GM12878 (cell line): Measurements from ENCODE around the gene CA5A. TPM values are rescaled to one million over a fixed set of nuclear protein-coding genes. Genes with fewer than 3 reads are reported as not detected.
A peak's percentile ranks its signal among the peaks of the same experiment; 100 is the strongest.

Experiments
- ATAC-seq: fragments of 200-7000 bp; cut with Tn5 transposase; 3 replicates; pipeline ENCODE4 v1.9.1; 2020; ENCODE audit warnings: mild to moderate bottlenecking, moderate library complexity
- BruUV-seq: library from RNA; stranded (reverse); fragments of 400-500 nt; replicated peaks from 2 replicates; lab custom pipeline; 2021; lab: Mats Ljungman, UMichigan
- CTCF ChIA-PET: fragments of 300-600 bp; sonication (Branson Sonifier 250); formaldehyde crosslinking; extraction: SDS; loops from one replicate; lab custom pipeline; 2021; ENCODE audit warnings: inconsistent platforms; lab: Yijun Ruan, JAX
- POLR2A ChIA-PET: fragments of 350-600 bp; formaldehyde crosslinking; extraction: SDS; loops from one replicate; lab custom pipeline; 2021; ENCODE audit warnings: inconsistent platforms; lab: Charles Lee
- RAD21 ChIA-PET: fragments of 300-600 bp; sonication (Branson Sonifier 250); formaldehyde crosslinking; loops from one replicate; lab custom pipeline; 2023; ENCODE audit warnings: antibody characterized with exemption; ENCODE audit not compliant: unreplicated experiment; lab: Charles Lee
- SMC1A ChIA-PET: fragments of 300-600 bp; sonication (Branson Sonifier 250); formaldehyde crosslinking; loops from one replicate; lab custom pipeline; 2023; ENCODE audit not compliant: unreplicated experiment, uncharacterized antibody; lab: Charles Lee
- DNase-seq: peaks from one replicate; pipeline ENCODE4 v3.0.0-alpha.2; 2011; ENCODE audit warnings: low read depth, low spot score
- FAIRE-seq: peaks from 3 replicates; lab custom pipeline; 2011; peaks lifted over from hg19 to GRCh38; lab: Jason Lieb, UNC
- H2AFZ ChIP-seq: 2 replicates; pipeline ENCODE4 v1.6.0; 2011; ENCODE audit warnings: low read depth, low read length, control low read depth; ENCODE audit not compliant: control insufficient read depth
- H3K27ac ChIP-seq: 2 replicates; pipeline ENCODE4 v1.5.1; 2011; ENCODE audit warnings: control low read depth; ENCODE audit not compliant: control insufficient read depth, insufficient read depth
- H3K27me3 ChIP-seq, 2 experiments: replicated peaks in 1 of 2; 2 replicates each; pipeline versions ENCODE4 v1.6.0 to v1.6.1; 2011; ENCODE audit warnings: low read length in 1 of 2; ENCODE audit not compliant: control insufficient read depth in 2 of 2, insufficient read depth in 2 of 2
- H3K36me3 ChIP-seq, 2 experiments: 2 replicates each; pipeline ENCODE4 v1.5.1; 2011; ENCODE audit warnings: low read length in 1 of 2; ENCODE audit not compliant: control insufficient read depth in 2 of 2, insufficient read depth in 2 of 2
- H3K4me1 ChIP-seq: 2 replicates; pipeline ENCODE4 v1.6.1; 2011; ENCODE audit warnings: mild to moderate bottlenecking, low read length, moderate library complexity, mixed read lengths; ENCODE audit not compliant: control insufficient read depth, insufficient read depth
- H3K4me2 ChIP-seq: 2 replicates; pipeline ENCODE4 v1.6.0; 2011; ENCODE audit warnings: control low read depth; ENCODE audit not compliant: control insufficient read depth, insufficient read depth
- H3K4me3 ChIP-seq: fragments of 200-600 bp; sonication (generic); 2 replicates; pipeline ENCODE4 v1.5.1; 2016
- H3K79me2 ChIP-seq: 2 replicates; pipeline ENCODE4 v1.6.0; 2011; ENCODE audit warnings: low read length; ENCODE audit not compliant: control insufficient read depth, insufficient read depth
- H3K9ac ChIP-seq: 2 replicates; pipeline ENCODE4 v1.8.0; 2011; ENCODE audit warnings: low read length, control low read depth, mixed read lengths; ENCODE audit not compliant: control insufficient read depth, insufficient read depth
- H3K9me3 ChIP-seq: replicated peaks from 3 replicates; pipeline ENCODE4 v1.5.1; 2011; ENCODE audit warnings: mild to moderate bottlenecking, low read length; ENCODE audit not compliant: control insufficient read depth, insufficient read depth
- H4K20me1 ChIP-seq: 2 replicates; pipeline ENCODE4 v1.6.0; 2011; ENCODE audit not compliant: control insufficient read depth, insufficient read depth
- BACH1 ChIP-seq: fragments of 450-650 bp; IDR thresholded peaks from 2 replicates; pipeline ENCODE4 v1.6.1; 2017; ENCODE audit warnings: mild to moderate bottlenecking, borderline replicate concordance
- CHD2 ChIP-seq: IDR thresholded peaks from 2 replicates; pipeline ENCODE4 v1.6.1; 2011; ENCODE audit warnings: low read depth, low read length, improper control_type of control experiment, borderline replicate concordance
- CREM ChIP-seq: IDR thresholded peaks from 2 replicates; pipeline ENCODE4 v1.6.1; 2014; ENCODE audit warnings: antibody characterized with exemption, low read depth
- POLR2A ChIP-seq: IDR thresholded peaks from 2 replicates; pipeline ENCODE4 v1.6.1; 2011; ENCODE audit warnings: low read depth, mild to moderate bottlenecking, low read length
- POLR2AphosphoS2 ChIP-seq: IDR thresholded peaks from 2 replicates; pipeline ENCODE4 v1.6.1; 2011; ENCODE audit warnings: low read depth, mild to moderate bottlenecking, low read length, improper control_type of control experiment, moderate library complexity
- SMAD1 ChIP-seq: fragments of 450-650 bp; IDR thresholded peaks from 2 replicates; pipeline ENCODE4 v1.6.1; 2018; ENCODE audit warnings: mild to moderate bottlenecking, low read depth; ENCODE audit not compliant: partially characterized antibody
- SP1 ChIP-seq: IDR thresholded peaks from one replicate; pipeline ENCODE4 v1.6.1; 2011; ENCODE audit warnings: low read depth, low read length
- TARDBP ChIP-seq: IDR thresholded peaks from 2 replicates; pipeline ENCODE4 v1.6.1; 2016; ENCODE audit warnings: borderline replicate concordance
- ZNF274 ChIP-seq: IDR thresholded peaks from one replicate; pipeline ENCODE4 v1.8.0; 2011; ENCODE audit not compliant: insufficient read length, insufficient read depth
- WGBS: methylation state at CpG from one replicate; pipeline ENCODE4 v1.1.6; 2016; ENCODE audit warnings: low lambda C conversion rate; ENCODE audit not compliant: insufficient replicate concordance, insufficient coverage; ENCODE audit errors: missing lambda C conversion rate; 5-methylcytosine and 5-hydroxymethylcytosine counted together
- in situ Hi-C: fragments of 300-500 bp; cut with MboI; formaldehyde crosslinking; loops from 9 replicates; pipeline ENCODE4 v1.14.3; 2018; ENCODE audit warnings: mixed read lengths
- intact Hi-C: fragments of 100-400 bp; cut with micrococcal nuclease; formaldehyde crosslinking; loops from one replicate; pipeline ENCODE4 v1.14.2; 2022; ENCODE audit not compliant: unreplicated experiment
- polyA plus RNA-seq, 11 experiments: library from polyadenylated mRNA; depleted of rRNA in 4 of 11; unstranded in 6 of 11; stranded (reverse) in 5 of 11; fragments of >200 nt; fragmentation: Nextera tagmentation in 4 of 11; fragmentation: Illumina TruSeq in 1 of 11; extraction: Ambion mirVana in 4 of 11; extraction: Trizol in 1 of 11; gene quantifications; 1 replicate in 1 of 11; 2 replicates in 10 of 11; pipeline versions ENCODE4 v1.2.1 to v1.2.3, GENCODE V29; 2011 to 2016; ENCODE audit warnings: inconsistent platforms in 2 of 11, missing spikeins in 2 of 11, low read depth in 1 of 11
- total RNA-seq, 4 experiments: library from RNA; depleted of rRNA in 3 of 4; stranded (reverse); fragments of >200 nt in 3 of 4; fragmentation: Illumina TruSeq in 1 of 4; extraction: Trizol in 1 of 4; gene quantifications; 2 replicates each; pipeline versions ENCODE4 v1.2.1 to v1.2.3, GENCODE V29; 2013 to 2021
- TF ChIP-seq, protein P1 (sequence below): fragments of 450-650 bp; IDR thresholded peaks from 2 replicates; pipeline ENCODE4 v1.6.1; 2016; ENCODE audit warnings: mild to moderate bottlenecking, moderate library complexity, borderline replicate concordance

CA5A gene
- total and polyA plus RNA-seq, 10 of the 15 experiments (the other 5 are each of a cell fraction or from before 2014, with no cell fraction given), result not detected

DNA sequence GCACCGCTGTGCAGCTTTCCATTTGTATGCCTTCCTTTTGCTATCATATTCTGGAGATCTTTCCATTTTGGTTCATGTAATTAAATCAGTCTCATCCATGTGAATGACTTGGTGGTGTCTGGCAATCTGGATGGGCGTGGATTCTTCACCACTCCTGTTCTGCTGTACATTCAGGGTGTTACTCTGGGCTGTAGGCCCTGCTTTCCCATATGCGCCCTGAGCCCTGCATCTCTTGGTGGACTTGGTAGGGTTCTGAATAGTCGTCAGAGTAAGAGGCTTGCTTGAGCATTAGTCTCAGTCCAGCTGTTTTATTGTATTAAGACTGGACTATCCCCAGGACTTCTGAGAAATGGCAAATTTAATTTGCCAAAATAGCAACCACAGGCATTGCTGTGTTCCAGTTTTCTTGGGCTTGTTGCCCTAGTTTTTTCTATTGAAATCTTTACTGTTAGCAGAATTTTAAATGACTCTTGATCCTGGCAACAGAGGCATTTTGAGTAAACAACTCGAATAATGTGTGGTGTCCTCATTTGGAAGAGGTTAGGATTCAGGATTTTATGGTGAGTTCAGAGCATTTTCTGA, 29.8 kb upstream of the CA5A start:
- Histone ChIP-seq H3K9ac (no peak overlapping the region), H3K36me3 (peaks cover 0 to under 1% of the 10 kb centered on the region in 2 experiments; a peak in 1 of 4 replicates), H3K79me2 (peaks cover 15% of the 10 kb centered on the region), H3K27me3 (no peaks in the 10 kb centered on the region), H3K9me3 (peaks cover 1% of the 10 kb centered on the region; the same call in 1 of the 3 replicates), H2AFZ (peak overlapping the region; percentile 54; the same call in 1 of the 2 replicates), H3K27ac (no peak overlapping the region), H3K4me2 (no peak overlapping the region), H4K20me1 (no peaks in the 10 kb centered on the region; the same call in 1 of the 2 replicates), H3K4me1 (peaks cover 5% of the 10 kb centered on the region; the same call in 1 of the 2 replicates), H3K4me3 (no peak overlapping the region)
- intact Hi-C loops, result no loop called here
- TF ChIP-seq CREM, result no peak
- TF ChIP-seq SP1, result no peak
- TF ChIP-seq CHD2, result no peak
- TF ChIP-seq, protein P1, sequence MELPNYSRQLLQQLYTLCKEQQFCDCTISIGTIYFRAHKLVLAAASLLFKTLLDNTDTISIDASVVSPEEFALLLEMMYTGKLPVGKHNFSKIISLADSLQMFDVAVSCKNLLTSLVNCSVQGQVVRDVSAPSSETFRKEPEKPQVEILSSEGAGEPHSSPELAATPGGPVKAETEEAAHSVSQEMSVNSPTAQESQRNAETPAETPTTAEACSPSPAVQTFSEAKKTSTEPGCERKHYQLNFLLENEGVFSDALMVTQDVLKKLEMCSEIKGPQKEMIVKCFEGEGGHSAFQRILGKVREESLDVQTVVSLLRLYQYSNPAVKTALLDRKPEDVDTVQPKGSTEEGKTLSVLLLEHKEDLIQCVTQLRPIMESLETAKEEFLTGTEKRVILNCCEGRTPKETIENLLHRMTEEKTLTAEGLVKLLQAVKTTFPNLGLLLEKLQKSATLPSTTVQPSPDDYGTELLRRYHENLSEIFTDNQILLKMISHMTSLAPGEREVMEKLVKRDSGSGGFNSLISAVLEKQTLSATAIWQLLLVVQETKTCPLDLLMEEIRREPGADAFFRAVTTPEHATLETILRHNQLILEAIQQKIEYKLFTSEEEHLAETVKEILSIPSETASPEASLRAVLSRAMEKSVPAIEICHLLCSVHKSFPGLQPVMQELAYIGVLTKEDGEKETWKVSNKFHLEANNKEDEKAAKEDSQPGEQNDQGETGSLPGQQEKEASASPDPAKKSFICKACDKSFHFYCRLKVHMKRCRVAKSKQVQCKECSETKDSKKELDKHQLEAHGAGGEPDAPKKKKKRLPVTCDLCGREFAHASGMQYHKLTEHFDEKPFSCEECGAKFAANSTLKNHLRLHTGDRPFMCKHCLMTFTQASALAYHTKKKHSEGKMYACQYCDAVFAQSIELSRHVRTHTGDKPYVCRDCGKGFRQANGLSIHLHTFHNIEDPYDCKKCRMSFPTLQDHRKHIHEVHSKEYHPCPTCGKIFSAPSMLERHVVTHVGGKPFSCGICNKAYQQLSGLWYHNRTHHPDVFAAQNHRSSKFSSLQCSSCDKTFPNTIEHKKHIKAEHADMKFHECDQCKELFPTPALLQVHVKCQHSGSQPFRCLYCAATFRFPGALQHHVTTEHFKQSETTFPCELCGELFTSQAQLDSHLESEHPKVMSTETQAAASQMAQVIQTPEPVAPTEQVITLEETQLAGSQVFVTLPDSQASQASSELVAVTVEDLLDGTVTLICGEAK, result no peak
- no peak for TF ChIP-seq TARDBP
- TF ChIP-seq ZNF274, result no peak
- no peak for TF ChIP-seq POLR2AphosphoS2
- no peak for TF ChIP-seq POLR2A
- no peak for TF ChIP-seq SMAD1
- TF ChIP-seq BACH1, result no peak
- FAIRE-seq (no peak), DNase-seq (no peak), ATAC-seq (no peak)
- SMC1A ChIA-PET, result no interaction called here
- RAD21 ChIA-PET, result no interaction called here
- POLR2A ChIA-PET, result no interaction called here
- in situ Hi-C loops, result loop anchor here (25.0 kb wide), 1 partner anchor 471 kb away; no protein-coding TSS in a partner anchor
- CTCF ChIA-PET, result interaction anchor here (0.9 kb wide), 1 partner anchor 9 kb away, joined by 6 read pairs; no protein-coding TSS in a partner anchor
- 84% methylated on average over 5 of the region's 5 CpGs for WGBS
- BruUV-seq, result no TSS peak
